Thyroid gland (tissue), 4 donors: ENCODE results near the gene HNRNPD.
"Not testable (repeated sequence)": the region's sequence is repeated elsewhere in the genome, so short reads cannot be mapped to it uniquely, and the experiment has no call there.

Source experiments
- CTCF ChIP-seq, 6 experiments: fragments of 200-600 bp in 3 of 6; fragments of 450-650 bp in 3 of 6; sonication (generic) in 3 of 6; IDR thresholded peaks; one replicate each; pipeline ENCODE4 v1.5.1; 2016 to 2019; ENCODE audit warnings: antibody characterized with exemption in 6 of 6, mild to moderate bottlenecking in 2 of 6, inconsistent platforms in 1 of 6, moderate library complexity in 1 of 6
- POLR2A ChIP-seq, 2 donors: fragments of 450-650 bp; IDR thresholded peaks; one replicate each; pipeline ENCODE4 v1.6.1; 2017; ENCODE audit warnings: antibody characterized with exemption in 2 of 2, mild to moderate bottlenecking in 2 of 2, moderate library complexity in 1 of 2

GRCh38 chr4:82366431-82366830, 7.4 kb downstream of the HNRNPD start:
- TF ChIP-seq CTCF, POLR2A (IDR thresholded peaks at IDR 0.05): not testable (repeated sequence)
